ENCODE data around the gene ATP5F1D. TPM values are rescaled to one million over a fixed set of nuclear protein-coding genes. Genes with fewer than 3 reads are reported as not detected.

ATP5F1D gene
- total RNA-seq, 1 donor from 2014 or later: 239 TPM

DNA sequence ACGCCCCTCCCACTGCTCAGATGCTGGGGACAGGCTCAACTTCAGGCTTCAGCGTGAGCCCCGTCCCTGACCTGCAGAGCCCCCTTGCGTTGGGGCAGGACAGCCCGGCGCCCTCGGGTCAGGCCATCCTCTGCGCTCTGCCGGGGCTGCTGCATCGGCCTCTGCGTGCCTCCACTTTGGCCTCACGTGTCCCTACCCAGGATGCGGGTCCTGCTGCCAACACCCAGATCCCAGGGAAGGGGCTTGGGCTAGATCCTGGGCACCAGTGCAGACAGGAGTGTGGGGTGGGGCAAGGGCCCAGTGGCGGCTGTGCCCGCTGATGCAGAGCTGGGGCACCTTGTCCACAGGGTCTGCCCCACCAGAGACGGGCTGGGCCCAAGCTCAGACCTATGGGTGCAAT lies 16.7 kb upstream of the ATP5F1D start:
- no peak for DNase-seq (ENCODE audit: low spot score)
- no peak overlapping the region for H3K4me3 Mint-ChIP-seq
- H3K9me3 Mint-ChIP-seq: no peaks in the 10 kb centered on the region
- no peak overlapping the region for H3K27ac Mint-ChIP-seq
- H3K4me1 Mint-ChIP-seq (ENCODE audit: low read depth): no peaks in the 10 kb centered on the region
- H3K27me3 Mint-ChIP-seq (ENCODE audit: insufficient read depth): no peaks in the 10 kb centered on the region
- intact Hi-C loops (cut with micrococcal nuclease): no loop called here
- H3K36me3 Mint-ChIP-seq (ENCODE audit: low read depth): no peaks in the 10 kb centered on the region

DNA sequence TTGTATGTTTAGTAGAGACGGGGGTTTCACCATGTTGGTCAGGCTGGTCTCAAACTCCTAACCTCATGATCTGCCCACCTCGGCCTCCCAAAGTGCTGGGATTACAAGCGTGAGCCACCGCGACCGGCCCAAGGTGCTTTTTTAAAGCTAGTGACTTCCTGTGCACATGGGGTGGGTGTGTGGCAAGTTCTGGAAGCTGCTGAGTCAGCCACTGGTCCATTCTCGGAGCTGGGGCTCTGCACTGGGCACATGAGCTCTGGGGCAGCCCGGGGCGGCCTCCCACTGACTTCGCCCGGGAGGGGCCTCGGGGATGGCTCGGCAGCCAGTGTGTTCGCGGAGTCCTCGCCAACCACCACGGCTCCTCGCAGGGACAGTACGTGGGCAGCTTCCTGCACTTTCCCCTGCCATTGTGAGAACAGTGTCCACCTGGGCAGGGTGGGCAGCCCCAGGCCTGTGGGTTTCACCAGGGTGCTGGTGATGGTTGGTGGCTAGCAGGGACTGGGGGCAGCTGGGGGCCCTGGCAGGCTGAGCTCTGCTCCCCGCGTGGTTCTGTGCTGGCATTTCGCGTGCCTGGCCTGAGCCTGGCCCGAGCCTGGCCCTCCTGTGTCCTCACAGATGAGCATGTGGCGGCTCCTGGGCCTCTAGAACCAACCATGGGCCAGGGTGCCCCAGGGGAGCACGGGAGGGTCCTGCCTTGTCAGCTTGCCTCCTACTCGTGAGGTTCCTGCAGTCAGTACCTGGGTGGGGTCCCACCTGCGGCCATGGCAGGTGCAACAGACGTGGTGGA lies 15.9 kb upstream of the ATP5F1D start:
- intact Hi-C loops (cut with micrococcal nuclease): no loop called here
- DNase-seq (ENCODE audit: low spot score): no peak
- Mint-ChIP-seq H3K27me3 (ENCODE audit: insufficient read depth) (no peaks in the 10 kb centered on the region), H3K27ac (no peak overlapping the region), H3K36me3 (ENCODE audit: low read depth) (no peaks in the 10 kb centered on the region), H3K4me1 (ENCODE audit: low read depth) (no peaks in the 10 kb centered on the region), H3K4me3 (no peak overlapping the region), H3K9me3 (no peaks in the 10 kb centered on the region)

DNA sequence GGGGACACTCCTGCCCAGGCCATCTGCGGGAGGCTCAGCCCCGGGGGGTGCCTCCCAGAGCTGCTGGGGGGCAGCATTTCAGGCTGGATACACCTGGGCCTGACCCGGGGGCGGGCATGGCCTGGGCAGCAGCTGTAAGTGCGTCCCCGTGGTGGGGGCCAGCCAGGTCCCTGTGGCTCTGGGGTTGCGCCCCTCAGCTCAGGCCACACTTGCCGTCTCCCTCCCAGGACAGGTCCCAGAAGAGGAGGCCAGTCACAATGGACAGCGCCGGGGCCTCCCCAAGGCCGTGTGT lies 15.4 kb upstream of the ATP5F1D start:
- H3K4me3 Mint-ChIP-seq: no peak overlapping the region
- no peaks in the 10 kb centered on the region for H3K4me1 Mint-ChIP-seq (ENCODE audit: low read depth)
- intact Hi-C loops (cut with micrococcal nuclease): no loop called here
- H3K36me3 Mint-ChIP-seq (ENCODE audit: low read depth): no peaks in the 10 kb centered on the region
- DNase-seq (ENCODE audit: low spot score): no peak
- H3K27ac Mint-ChIP-seq: no peak overlapping the region
- no peaks in the 10 kb centered on the region for H3K27me3 Mint-ChIP-seq (ENCODE audit: insufficient read depth)
- H3K9me3 Mint-ChIP-seq: no peaks in the 10 kb centered on the region

DNA sequence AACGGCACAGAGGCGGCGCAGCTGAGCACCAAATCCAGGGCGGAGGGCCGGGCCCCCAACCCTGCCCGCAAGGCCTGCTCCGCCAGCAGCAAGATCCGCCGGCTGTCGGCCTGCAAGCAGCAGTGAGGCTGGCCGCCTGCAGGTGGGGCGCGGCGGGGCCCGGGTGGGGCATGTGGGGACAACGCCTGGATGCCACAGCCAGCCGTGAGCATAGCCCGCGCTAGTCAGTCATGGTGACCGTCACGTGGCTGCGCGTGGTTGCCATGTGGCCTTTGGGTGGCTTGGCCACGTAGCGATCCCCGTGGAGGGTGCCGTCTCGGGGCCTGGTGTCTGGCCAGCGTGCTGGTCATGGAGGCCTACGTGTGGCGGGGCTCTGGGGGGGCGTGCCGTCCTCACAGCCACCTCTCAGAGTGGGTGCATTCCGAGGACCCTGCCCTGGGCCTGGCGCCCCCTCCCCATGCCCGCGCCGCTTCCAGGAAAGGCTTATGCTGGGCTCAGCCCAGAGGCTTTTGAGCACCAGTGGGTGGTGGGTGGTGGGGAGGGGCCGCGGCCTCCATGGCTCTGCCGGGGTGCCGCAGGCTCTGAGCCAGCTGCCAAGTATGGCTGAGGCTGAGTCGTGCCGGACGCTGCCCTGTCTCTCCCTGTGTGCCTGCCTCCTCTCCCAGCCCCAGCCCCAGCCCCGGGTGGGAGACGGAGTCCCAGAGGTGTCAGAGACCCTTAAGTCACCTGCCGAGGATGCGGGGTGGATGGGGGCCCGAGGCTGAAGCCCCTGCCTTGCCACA lies 14.8 kb upstream of the ATP5F1D start:
- no peak overlapping the region for H3K27ac Mint-ChIP-seq
- no peaks in the 10 kb centered on the region for H3K27me3 Mint-ChIP-seq (ENCODE audit: insufficient read depth)
- no peaks in the 10 kb centered on the region for H3K36me3 Mint-ChIP-seq (ENCODE audit: low read depth)
- intact Hi-C loops (cut with micrococcal nuclease): no loop called here
- no peak for DNase-seq (ENCODE audit: low spot score)
- no peak overlapping the region for H3K4me3 Mint-ChIP-seq
- no peaks in the 10 kb centered on the region for H3K4me1 Mint-ChIP-seq (ENCODE audit: low read depth)
- H3K9me3 Mint-ChIP-seq: no peaks in the 10 kb centered on the region

DNA sequence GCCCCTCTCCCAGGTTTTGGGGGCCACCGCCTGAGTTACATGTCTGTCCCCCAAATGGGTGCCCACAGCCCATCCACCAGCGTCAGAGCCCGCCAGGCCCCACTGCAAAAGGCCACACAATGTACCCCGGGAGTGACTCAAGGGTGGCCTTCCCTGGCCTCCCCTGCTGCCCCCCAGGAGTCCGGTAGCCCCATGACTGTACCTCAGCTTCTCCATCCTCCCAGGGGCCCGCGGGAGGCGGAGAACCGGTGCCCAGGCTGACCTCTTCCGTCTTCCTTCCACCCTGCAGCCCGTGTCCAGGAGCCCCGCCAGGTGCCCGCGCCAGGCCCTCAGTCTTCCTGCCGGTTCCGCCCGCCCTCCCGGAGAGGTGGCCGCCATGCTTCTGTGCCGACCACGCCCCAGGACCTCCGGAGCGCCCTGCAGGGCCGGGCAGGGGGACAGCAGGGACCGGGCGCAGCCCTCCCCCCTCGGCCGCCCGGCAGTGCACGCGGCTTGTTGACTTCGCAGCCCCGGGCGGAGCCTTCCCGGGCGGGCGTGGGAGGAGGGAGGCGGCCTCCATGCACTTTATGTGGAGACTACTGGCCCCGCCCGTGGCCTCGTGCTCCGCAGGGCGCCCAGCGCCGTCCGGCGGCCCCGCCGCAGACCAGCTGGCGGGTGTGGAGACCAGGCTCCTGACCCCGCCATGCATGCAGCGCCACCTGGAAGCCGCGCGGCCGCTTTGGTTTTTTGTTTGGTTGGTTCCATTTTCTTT lies 14.1 kb upstream of the ATP5F1D start:
- Mint-ChIP-seq H3K4me3 (no peak overlapping the region), H3K27me3 (ENCODE audit: insufficient read depth) (no peaks in the 10 kb centered on the region), H3K27ac (no peak overlapping the region), H3K9me3 (no peaks in the 10 kb centered on the region), H3K36me3 (ENCODE audit: low read depth) (no peaks in the 10 kb centered on the region), H3K4me1 (ENCODE audit: low read depth) (no peaks in the 10 kb centered on the region)
- intact Hi-C loops (cut with micrococcal nuclease): no loop called here
- DNase-seq (ENCODE audit: low spot score): no peak

DNA sequence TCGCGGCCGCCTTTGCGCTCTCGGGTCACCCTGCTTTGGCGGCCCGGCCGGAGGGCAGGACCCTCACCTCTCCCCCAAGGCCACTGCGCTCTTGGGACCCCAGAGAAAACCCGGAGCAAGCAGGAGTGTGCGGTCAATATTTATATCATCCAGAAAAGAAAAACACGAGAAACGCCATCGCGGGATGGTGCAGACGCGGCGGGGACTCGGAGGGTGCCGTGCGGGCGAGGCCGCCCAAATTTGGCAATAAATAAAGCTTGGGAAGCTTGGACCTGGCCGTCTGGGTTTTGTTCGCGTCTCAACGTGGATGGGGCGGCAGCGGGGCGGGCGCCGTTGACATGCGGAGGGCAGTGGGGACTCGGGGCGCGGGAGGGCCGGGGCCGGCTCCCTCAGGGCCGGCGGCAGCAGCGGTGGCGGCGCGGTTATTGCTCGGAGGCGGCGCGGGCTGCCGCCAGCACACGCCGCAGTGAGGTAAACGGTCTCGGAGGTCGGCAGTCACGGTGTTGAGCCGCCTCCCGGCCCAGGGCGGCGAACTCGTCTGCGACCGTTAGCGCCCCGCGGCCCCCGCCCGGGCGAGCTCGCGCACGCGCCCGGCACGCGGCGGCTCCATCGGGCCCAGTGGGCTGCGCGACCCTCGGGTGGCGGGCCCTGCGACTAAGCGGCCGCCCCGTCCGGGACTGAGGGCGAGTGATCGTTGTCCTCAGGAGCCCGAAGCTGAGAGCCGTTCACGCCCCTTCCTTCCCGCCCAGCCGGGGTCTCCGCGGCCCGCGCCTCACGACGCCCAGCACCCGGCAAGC lies 13.2 kb upstream of the ATP5F1D start:
- intact Hi-C loops (cut with micrococcal nuclease): no loop called here
- Mint-ChIP-seq H3K9me3 (no peaks in the 10 kb centered on the region), H3K4me1 (ENCODE audit: low read depth) (no peaks in the 10 kb centered on the region), H3K27ac (no peak overlapping the region), H3K36me3 (ENCODE audit: low read depth) (no peaks in the 10 kb centered on the region), H3K4me3 (no peak overlapping the region), H3K27me3 (ENCODE audit: insufficient read depth) (no peaks in the 10 kb centered on the region)
- no peak for DNase-seq (ENCODE audit: low spot score)

DNA sequence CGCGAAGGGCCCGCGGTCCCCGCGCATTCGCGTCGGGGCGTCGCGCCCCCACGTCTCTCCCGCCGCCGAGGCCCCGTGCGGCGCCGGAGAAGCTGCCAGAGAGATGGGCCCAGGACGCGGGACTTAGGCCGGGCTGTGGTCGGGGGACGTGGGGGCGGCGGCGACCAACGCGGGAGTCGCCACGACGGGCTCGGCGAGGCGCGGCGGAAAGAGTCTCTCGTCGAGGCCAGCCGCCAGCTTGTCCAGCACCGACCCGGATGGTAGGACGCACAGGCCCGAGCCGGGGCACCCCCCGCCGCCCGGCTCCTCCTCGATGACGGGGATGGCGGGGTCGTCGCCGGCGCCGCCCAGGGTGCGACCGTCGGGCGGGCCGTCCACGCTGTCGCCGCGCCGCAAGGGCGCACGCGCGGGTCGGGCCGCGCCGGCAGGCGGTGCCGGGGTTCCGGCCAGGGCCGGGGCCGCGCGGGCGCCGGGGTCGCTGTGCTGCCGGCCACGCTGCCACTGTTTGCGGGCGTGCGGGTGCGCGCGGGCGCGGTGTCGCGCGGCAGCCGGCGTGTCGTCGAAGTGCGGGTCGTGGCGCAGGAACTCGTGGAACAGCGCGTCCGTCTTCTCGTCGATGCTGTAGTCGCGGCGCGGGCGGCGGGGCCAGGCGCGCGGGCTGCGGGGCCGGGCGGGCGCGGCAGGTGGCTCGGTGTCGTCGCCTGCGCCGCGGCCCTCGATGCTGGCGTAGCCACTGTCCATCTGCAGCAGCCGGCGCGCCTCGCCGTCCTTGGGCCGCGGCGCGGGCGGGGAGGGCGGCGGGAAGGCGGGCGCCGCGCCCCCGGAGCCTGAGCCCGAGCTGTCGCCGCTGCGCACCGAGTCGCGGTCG lies 12.3 kb upstream of the ATP5F1D start:
- no peak for DNase-seq (ENCODE audit: low spot score)
- Mint-ChIP-seq H3K27ac (no peak overlapping the region), H3K9me3 (no peaks in the 10 kb centered on the region), H3K27me3 (ENCODE audit: insufficient read depth) (no peaks in the 10 kb centered on the region), H3K4me1 (ENCODE audit: low read depth) (no peaks in the 10 kb centered on the region), H3K4me3 (no peak overlapping the region), H3K36me3 (ENCODE audit: low read depth) (no peaks in the 10 kb centered on the region)
- intact Hi-C loops (cut with micrococcal nuclease): no loop called here

DNA sequence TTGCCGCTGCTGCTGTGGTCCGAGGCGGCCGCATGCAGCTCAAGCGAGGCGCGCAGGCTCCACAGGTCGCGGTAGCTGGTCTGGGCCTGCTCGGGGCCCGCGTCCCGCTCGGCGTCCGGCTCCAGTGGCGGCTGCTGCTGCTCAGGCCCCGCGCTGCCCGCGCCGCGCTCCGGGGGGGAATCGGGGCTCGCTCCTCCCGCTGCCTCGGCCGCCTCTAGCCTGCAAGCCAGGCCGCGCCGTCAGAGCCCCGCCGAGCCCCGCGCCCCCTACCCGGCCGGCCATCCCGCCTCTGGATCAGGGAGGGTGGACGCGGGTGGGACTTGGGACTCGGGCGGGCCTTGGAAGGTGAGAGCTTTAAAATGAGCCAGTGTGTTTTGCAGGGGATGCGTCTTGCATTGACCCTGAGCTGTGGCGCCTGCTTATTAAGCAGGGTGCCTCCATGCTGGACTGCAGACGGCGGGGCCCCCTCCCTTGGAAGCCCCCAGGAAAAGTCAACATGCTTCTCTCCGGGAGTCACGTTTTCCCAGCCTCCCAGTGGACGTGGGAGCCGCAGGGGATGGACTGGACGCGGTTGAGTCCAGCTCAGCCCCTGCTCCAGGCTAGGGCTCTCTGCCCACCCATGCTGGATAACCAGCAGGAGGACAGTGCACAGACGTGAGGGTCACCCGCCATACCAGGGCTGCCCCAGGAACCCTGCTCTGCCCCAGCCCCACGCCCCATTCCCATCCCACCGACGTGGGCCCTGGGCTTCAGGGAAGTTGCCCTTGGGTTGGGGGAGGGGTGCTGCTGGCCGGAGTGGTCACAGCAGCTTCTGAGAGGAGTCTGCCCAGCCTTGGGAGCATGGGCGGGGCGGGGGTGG lies 11.4 kb upstream of the ATP5F1D start:
- Mint-ChIP-seq H3K36me3 (ENCODE audit: low read depth) (no peaks in the 10 kb centered on the region), H3K4me1 (ENCODE audit: low read depth) (no peaks in the 10 kb centered on the region), H3K9me3 (no peaks in the 10 kb centered on the region), H3K27me3 (ENCODE audit: insufficient read depth) (peaks cover 2% of the 10 kb centered on the region), H3K4me3 (no peak overlapping the region), H3K27ac (no peak overlapping the region)
- no peak for DNase-seq (ENCODE audit: low spot score)
- intact Hi-C loops (cut with micrococcal nuclease): no loop called here

DNA sequence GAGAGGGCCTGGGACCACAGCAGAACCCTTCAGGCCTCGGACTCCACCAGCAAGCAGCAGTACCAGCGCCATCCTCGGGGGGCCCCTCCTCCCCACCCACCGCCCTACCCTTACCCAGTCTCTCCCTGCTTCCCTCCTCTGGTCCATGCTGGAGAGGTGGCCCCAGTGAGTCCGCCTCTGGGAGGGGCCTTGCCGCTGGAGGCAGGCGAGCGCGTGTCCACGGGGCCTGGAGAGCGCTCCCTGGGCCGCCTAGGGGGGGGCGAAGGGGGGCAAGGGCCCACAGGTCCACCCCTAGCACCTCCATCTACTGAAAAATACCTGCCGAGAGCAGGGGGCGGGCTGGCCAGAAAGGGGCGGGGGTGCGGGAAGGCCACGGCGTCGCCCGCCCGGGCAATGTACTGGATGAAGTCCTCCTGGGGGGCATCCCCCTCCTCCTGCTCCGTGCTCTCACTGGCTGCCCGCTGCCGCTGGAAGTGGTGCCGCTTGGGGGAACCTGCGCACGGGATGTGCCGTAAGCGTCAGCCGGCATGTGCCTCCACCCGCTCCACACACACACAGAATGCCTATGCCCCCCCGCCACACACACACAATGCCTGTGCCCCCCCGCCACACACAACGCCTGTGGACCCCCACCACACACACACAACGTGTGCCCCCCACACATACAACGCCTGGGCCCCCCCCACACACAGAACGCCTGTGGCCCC lies 10.6 kb upstream of the ATP5F1D start:
- Mint-ChIP-seq H3K27ac (no peak overlapping the region), H3K9me3 (no peaks in the 10 kb centered on the region), H3K4me3 (no peak overlapping the region), H3K27me3 (ENCODE audit: insufficient read depth) (peaks cover 3% of the 10 kb centered on the region), H3K36me3 (ENCODE audit: low read depth) (no peaks in the 10 kb centered on the region), H3K4me1 (ENCODE audit: low read depth) (no peaks in the 10 kb centered on the region)
- no peak for DNase-seq (ENCODE audit: low spot score)
- intact Hi-C loops (cut with micrococcal nuclease): no loop called here

DNA sequence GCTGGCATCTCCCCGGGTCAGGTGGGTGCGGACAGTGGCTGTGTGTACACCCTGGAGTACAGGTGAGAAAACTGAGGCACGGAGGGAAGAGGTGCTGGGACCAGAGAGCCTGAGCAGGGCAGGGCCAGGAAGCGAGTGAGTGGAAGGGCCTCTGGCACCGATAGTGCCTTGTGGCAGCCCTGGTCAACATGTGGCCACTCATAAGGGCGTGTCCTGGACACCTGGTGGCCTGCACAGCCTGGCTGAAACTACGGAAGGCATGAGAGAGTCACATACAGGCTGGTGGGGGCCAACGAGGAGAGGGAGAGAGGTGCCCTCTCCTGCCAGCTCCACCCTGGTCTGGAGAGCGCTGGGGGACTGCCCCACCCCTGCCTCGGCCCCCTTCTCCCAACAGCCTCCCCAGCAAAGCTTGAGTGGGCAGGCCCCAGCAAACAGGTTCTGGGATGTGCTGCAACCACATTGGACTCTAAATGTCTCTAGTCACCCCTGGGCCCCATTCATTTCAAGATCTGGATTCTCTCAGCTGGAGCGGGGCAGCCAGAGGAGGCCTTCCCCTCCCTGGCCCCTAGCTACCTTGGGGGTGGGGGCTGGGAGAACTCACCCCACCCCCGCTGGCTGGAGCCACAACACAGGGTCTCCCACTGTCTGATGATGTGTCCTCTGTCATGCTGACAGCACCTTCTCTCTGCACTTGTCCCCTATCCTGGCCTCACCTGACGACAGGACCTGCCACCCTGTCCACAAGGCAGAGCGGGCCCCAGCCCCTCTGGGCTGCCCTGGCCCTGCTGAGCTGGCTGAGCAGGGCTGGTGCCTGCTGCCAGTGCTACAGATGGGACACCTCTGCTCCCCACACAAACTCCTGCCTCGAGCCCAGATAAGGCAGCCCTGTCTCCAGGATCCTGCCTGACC lies 9.6 kb upstream of the ATP5F1D start:
- no peaks in the 10 kb centered on the region for H3K9me3 Mint-ChIP-seq
- peaks cover 4% of the 10 kb centered on the region for H3K27me3 Mint-ChIP-seq (ENCODE audit: insufficient read depth)
- H3K4me1 Mint-ChIP-seq (ENCODE audit: low read depth): no peaks in the 10 kb centered on the region
- no peak for DNase-seq (ENCODE audit: low spot score)
- H3K4me3 Mint-ChIP-seq: no peak overlapping the region
- no peaks in the 10 kb centered on the region for H3K36me3 Mint-ChIP-seq (ENCODE audit: low read depth)
- intact Hi-C loops (cut with micrococcal nuclease): no loop called here
- H3K27ac Mint-ChIP-seq: no peak overlapping the region
